ENCODE results near the gene PCBP3.

PCBP3 gene

DNA sequence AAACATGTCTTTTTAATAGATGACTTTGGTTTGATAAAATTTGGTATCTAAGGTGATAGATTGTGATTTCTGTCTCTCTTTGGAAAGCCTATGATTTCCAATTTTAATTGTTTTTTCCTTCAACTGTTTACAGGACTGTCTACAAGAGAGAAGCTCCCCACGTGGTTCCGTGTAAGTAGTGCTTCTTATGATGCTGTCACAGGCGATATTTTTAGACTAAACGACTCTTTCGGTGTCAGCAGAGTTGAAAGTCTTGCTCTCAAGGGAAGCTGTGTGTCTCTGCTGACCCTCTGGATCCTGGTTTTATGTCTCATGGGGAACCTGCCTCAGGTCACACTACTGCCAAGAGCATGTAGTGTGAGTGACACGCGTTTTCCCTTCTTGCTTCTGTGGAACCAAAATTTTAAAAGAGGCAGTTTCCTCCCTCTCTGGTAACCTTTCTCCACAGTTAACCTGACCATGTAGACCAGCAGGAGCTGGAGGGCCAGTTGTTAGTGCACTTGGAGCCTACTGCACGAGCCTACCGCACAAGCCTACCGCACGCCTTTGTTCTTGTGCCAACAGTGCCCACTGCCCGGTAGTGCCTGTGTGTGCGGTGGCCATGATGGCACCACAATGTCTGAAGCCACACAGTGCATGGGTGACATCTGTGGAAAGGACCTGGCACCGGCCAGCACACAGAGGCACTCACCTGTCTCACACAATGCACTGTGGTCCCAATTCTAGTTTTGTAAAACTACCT is 91.9 kb downstream of the PCBP3 start:
- TF ChIP-seq, protein P1, sequence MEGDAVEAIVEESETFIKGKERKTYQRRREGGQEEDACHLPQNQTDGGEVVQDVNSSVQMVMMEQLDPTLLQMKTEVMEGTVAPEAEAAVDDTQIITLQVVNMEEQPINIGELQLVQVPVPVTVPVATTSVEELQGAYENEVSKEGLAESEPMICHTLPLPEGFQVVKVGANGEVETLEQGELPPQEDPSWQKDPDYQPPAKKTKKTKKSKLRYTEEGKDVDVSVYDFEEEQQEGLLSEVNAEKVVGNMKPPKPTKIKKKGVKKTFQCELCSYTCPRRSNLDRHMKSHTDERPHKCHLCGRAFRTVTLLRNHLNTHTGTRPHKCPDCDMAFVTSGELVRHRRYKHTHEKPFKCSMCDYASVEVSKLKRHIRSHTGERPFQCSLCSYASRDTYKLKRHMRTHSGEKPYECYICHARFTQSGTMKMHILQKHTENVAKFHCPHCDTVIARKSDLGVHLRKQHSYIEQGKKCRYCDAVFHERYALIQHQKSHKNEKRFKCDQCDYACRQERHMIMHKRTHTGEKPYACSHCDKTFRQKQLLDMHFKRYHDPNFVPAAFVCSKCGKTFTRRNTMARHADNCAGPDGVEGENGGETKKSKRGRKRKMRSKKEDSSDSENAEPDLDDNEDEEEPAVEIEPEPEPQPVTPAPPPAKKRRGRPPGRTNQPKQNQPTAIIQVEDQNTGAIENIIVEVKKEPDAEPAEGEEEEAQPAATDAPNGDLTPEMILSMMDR (conservative IDR thresholded peaks at IDR 0.05) = no peak
- no peak overlapping the region for H3K27ac ChIP-seq

- H3K27ac ChIP-seq = no peak overlapping the region
- TF ChIP-seq, protein P1 (conservative IDR thresholded peaks at IDR 0.05) = no peak
These were observed 92.6 kb downstream of the PCBP3 start for GRCh38 chr21:45736042-45736689.

- TF ChIP-seq, protein P1 (conservative IDR thresholded peaks at IDR 0.05) = no peak
- H3K27ac ChIP-seq = no peak overlapping the region
These were observed 93.4 kb downstream of the PCBP3 start for GRCh38 chr21:45736690-45737484.

GRCh38 chr21:45737485-45738166 is 94.1 kb downstream of the PCBP3 start:
- H3K27ac ChIP-seq = no peak overlapping the region
- TF ChIP-seq, protein P1 (conservative IDR thresholded peaks at IDR 0.05) = no peak

- no peak overlapping the region for H3K27ac ChIP-seq
These were observed 95.9 kb downstream of the PCBP3 start for GRCh38 chr21:45739218-45740087.

GRCh38 chr21:45740088-45740440 is 96.5 kb downstream of the PCBP3 start:
- TF ChIP-seq, protein P1 (conservative IDR thresholded peaks at IDR 0.05) = no peak
- H3K27ac ChIP-seq = no peak overlapping the region

More at GRCh38 chr21:45739218-45740087, 95.9 kb downstream of the PCBP3 start:
- TF ChIP-seq, protein P1 (conservative IDR thresholded peaks at IDR 0.05) = no peak
